ENCODE results near the gene SERPINA5. TPM values are rescaled to one million over a fixed set of nuclear protein-coding genes. Genes with fewer than 3 reads are reported as not detected.

Gene SERPINA5
- total and polyA plus RNA-seq, 10 of the 15 experiments (the other 5 are each of a cell fraction or from before 2014, with no cell fraction given), result 0.90 TPM; not detected in 9

GRCh38 chr14:94597788-94598187 lies 16.6 kb downstream of the SERPINA5 start (continued):
- no peak for TF ChIP-seq NBN (IDR thresholded peaks at IDR 0.05)
- no peak for TF ChIP-seq PAX8 (IDR thresholded peaks at IDR 0.05)
- no peak for TF ChIP-seq BCL11A (IDR thresholded peaks at IDR 0.05; ENCODE audit: low read depth, low read length)
- no peak for TF ChIP-seq HCFC1 (IDR thresholded peaks at IDR 0.05; ENCODE audit: low read length)
- TF ChIP-seq KAT2A (conservative IDR thresholded peaks at IDR 0.05; ENCODE audit: control insufficient read depth, low read depth, low read length), result no peak
- no peak for TF ChIP-seq EGR1 (IDR thresholded peaks at IDR 0.05; ENCODE audit: borderline replicate concordance in 1 of 2, low read depth in 2 of 2, low read length in 2 of 2)

GRCh38 chr14:94598506-94598815 lies 17.2 kb downstream of the SERPINA5 start:
- no TSS peak for BruUV-seq (replicated peaks)
- Histone ChIP-seq H4K20me1 (ENCODE audit: control insufficient read depth, insufficient read depth) (no peaks in the 10 kb centered on the region), H3K9me3 (replicated peaks; ENCODE audit: control insufficient read depth, insufficient read depth, low read length) (no peaks in the 10 kb centered on the region), H3K36me3 (ENCODE audit: control insufficient read depth in 2 of 2, insufficient read depth in 2 of 2, low read length in 1 of 2) (no peaks in the 10 kb centered on the region), H3K79me2 (ENCODE audit: control insufficient read depth, insufficient read depth, low read length) (no peaks in the 10 kb centered on the region), H3K9ac (ENCODE audit: control insufficient read depth, insufficient read depth, low read length) (no peak overlapping the region), H3K4me3 (no peak overlapping the region), H2AFZ (ENCODE audit: control insufficient read depth, low read depth, low read length) (no peak overlapping the region), H3K4me1 (ENCODE audit: control insufficient read depth, insufficient read depth, low read length) (no peaks in the 10 kb centered on the region), H3K27ac (ENCODE audit: control insufficient read depth, insufficient read depth) (no peak overlapping the region), H3K27me3 (replicated peaks in 1 of 2; ENCODE audit: control insufficient read depth in 2 of 2, insufficient read depth in 2 of 2, low read length in 1 of 2) (no peaks in the 10 kb centered on the region; a peak in 2 of 4 replicates), H3K4me2 (ENCODE audit: control insufficient read depth, insufficient read depth) (no peak overlapping the region)
- in situ Hi-C loops (cut with MboI), result no loop called here
- no peak for ATAC-seq
- DNase-seq (ENCODE audit: low read depth, low spot score), result no peak
- RAD21 ChIA-PET (ENCODE audit: unreplicated experiment), result no interaction called here
- intact Hi-C loops (cut with micrococcal nuclease; ENCODE audit: unreplicated experiment), result no loop called here
- no peak for TF ChIP-seq BRCA1 (IDR thresholded peaks at IDR 0.05; ENCODE audit: low read depth, low read length)
- TF ChIP-seq IRF4 (IDR thresholded peaks at IDR 0.05; ENCODE audit: low read depth, low read length), result no peak
- TF ChIP-seq HDAC6 (IDR thresholded peaks at IDR 0.05; ENCODE audit: unreplicated experiment), result no peak
- no peak for TF ChIP-seq LARP7 (IDR thresholded peaks at IDR 0.05)
- TF ChIP-seq REST (IDR thresholded peaks at IDR 0.05; ENCODE audit: low read depth, low read length), result no peak
- no peak for TF ChIP-seq EGR1 (IDR thresholded peaks at IDR 0.05; ENCODE audit: borderline replicate concordance in 1 of 2, low read depth in 2 of 2, low read length in 2 of 2)
- TF ChIP-seq, protein P1, sequence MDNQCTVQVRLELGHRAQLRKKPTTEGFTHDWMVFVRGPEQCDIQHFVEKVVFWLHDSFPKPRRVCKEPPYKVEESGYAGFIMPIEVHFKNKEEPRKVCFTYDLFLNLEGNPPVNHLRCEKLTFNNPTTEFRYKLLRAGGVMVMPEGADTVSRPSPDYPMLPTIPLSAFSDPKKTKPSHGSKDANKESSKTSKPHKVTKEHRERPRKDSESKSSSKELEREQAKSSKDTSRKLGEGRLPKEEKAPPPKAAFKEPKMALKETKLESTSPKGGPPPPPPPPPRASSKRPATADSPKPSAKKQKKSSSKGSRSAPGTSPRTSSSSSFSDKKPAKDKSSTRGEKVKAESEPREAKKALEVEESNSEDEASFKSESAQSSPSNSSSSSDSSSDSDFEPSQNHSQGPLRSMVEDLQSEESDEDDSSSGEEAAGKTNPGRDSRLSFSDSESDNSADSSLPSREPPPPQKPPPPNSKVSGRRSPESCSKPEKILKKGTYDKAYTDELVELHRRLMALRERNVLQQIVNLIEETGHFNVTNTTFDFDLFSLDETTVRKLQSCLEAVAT (IDR thresholded peaks at IDR 0.05), result no peak
- TF ChIP-seq ZNF622 (IDR thresholded peaks at IDR 0.05), result no peak
- no peak for TF ChIP-seq ZBTB33 (IDR thresholded peaks at IDR 0.05)
- no peak for TF ChIP-seq CHD1 (IDR thresholded peaks at IDR 0.05; ENCODE audit: low read depth, low read length)
- TF ChIP-seq MYC (IDR thresholded peaks at IDR 0.05; ENCODE audit: insufficient read depth, insufficient read length, insufficient replicate concordance, low read length, severe bottlenecking), result no peak
- POLR2A ChIA-PET, result no interaction called here
- 33% methylated on average over 7 of the region's 7 CpGs for WGBS (ENCODE audit: insufficient coverage, insufficient replicate concordance, low lambda C conversion rate, missing lambda C conversion rate)
- CTCF ChIA-PET, result interaction anchor here (0.6 kb wide), 1 partner anchor 1013 kb away, joined by 3 read pairs; no protein-coding TSS in a partner anchor
- SMC1A ChIA-PET (ENCODE audit: uncharacterized antibody, unreplicated experiment), result no interaction called here
- FAIRE-seq, result no peak
